ENCODE results near the gene PAPPA2.

DNA sequence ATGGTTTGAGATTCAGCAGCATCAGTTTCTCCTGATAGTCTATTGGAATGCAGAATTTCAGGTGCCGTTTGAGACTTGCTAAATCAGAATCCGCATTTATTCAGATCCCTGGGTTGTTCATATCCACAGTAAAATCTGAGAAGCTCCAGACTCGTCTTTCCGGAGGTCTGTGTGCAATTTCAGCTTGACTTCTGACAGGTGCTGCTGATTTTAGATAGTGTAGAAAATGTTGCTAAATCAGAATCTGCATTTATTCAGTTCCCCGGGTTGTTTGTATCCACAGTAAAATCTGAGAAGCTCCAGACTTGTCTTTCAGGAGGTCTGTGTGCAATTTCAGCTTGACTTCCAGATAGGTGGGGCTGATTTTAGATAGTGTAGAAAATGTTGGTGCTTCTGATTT lies 113.7 kb downstream of the PAPPA2 start:
- TF ChIP-seq, protein P1, sequence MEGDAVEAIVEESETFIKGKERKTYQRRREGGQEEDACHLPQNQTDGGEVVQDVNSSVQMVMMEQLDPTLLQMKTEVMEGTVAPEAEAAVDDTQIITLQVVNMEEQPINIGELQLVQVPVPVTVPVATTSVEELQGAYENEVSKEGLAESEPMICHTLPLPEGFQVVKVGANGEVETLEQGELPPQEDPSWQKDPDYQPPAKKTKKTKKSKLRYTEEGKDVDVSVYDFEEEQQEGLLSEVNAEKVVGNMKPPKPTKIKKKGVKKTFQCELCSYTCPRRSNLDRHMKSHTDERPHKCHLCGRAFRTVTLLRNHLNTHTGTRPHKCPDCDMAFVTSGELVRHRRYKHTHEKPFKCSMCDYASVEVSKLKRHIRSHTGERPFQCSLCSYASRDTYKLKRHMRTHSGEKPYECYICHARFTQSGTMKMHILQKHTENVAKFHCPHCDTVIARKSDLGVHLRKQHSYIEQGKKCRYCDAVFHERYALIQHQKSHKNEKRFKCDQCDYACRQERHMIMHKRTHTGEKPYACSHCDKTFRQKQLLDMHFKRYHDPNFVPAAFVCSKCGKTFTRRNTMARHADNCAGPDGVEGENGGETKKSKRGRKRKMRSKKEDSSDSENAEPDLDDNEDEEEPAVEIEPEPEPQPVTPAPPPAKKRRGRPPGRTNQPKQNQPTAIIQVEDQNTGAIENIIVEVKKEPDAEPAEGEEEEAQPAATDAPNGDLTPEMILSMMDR (conservative IDR thresholded peaks at IDR 0.05 in 1 of 2, IDR thresholded peaks at IDR 0.05 in 1 of 2; ENCODE audit: low read depth in 1 of 2, low read length in 2 of 2), result no peak
- TF ChIP-seq EZH2 (IDR thresholded peaks at IDR 0.05; ENCODE audit: low read length, missing control alignments), result no peak

All from fibroblast of lung (primary cell).